Central memory CD8-positive, alpha-beta T cell (primary cell): ENCODE results near the gene INPP5A.

ENCODE experiments used
- ATAC-seq: fragments of 150-1000 bp; cut with Tn5 transposase; replicated peaks from 2 replicates; pipeline ENCODE4 v1.10.0; 2022; ENCODE audit warnings: mild to moderate bottlenecking, moderate FRiP score, moderate number of reproducible peaks; ENCODE audit not compliant: poor library complexity, severe bottlenecking; ENCODE audit errors: extremely low read depth
- DNase-seq, 2 donors: peaks; one replicate each; pipeline ENCODE4 v3.0.0; 2021; ENCODE audit warnings: low spot score in 2 of 2
- H3K27ac Mint-ChIP-seq: one replicate; pipeline ENCODE4 v1.8.0; 2022; ENCODE audit warnings: low read depth, mild to moderate bottlenecking, moderate library complexity, mixed read lengths
- H3K27me3 Mint-ChIP-seq: one replicate; pipeline ENCODE4 v1.8.0; 2022; ENCODE audit warnings: mixed read lengths
- H3K36me3 Mint-ChIP-seq: one replicate; pipeline ENCODE4 v1.8.0; 2022; ENCODE audit warnings: mild to moderate bottlenecking, moderate library complexity, mixed read lengths; ENCODE audit not compliant: insufficient read depth
- H3K4me1 Mint-ChIP-seq: one replicate; pipeline ENCODE4 v1.8.0; 2022; ENCODE audit warnings: mixed read lengths
- H3K4me3 Mint-ChIP-seq: one replicate; pipeline ENCODE4 v1.8.0; 2022; ENCODE audit warnings: mild to moderate bottlenecking, moderate library complexity, mixed read lengths
- H3K9me3 Mint-ChIP-seq: one replicate; pipeline ENCODE4 v1.8.0; 2022; ENCODE audit warnings: mixed read lengths

The INPP5A gene

DNA sequence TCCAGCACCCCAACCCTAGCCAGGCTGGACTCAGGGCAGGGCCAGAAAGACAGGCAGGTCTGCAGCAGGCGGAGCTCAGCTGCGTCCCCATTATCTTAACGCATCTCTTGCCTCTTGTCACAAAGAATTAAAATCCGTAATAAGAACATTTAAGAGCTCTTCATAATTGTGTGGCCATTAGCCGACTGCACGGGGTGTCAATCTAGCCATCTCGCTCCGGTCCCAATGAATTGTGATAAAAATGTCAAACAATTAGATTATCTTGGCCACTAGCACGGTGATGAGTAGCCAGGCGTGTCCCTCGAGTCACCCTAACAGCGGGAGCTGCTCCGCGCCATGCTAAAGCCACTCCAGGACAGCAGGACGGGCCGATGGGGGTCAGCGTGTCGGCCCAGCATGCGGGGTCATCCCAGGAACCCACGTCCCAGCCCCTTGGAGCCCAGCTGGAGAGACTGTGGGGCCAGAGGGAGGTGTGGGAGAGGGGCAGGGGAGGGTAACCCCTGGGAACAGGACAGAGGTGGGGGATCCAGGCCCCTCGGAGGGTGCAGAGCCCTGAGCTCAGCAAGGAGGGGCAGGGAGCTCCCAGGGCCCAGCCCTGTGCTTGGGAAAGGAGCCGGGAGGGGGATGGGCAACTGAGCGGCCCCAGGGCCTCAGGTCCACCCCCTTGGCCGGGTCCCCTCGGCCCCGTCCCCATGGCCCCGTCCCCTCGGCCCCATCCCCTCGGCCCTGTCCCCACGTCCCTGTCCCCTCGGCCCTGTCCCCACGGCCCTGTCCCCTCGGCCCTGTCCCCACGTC is 266.0 kb downstream of the INPP5A start:
- H3K4me3 Mint-ChIP-seq = no peak overlapping the region
- no peaks in the 10 kb centered on the region for H3K9me3 Mint-ChIP-seq
- ATAC-seq = no peak
- H3K27ac Mint-ChIP-seq = no peak overlapping the region
- no peaks in the 10 kb centered on the region for H3K36me3 Mint-ChIP-seq
- no peaks in the 10 kb centered on the region for H3K27me3 Mint-ChIP-seq
- DNase-seq = no peak
- H3K4me1 Mint-ChIP-seq = no peaks in the 10 kb centered on the region

DNA sequence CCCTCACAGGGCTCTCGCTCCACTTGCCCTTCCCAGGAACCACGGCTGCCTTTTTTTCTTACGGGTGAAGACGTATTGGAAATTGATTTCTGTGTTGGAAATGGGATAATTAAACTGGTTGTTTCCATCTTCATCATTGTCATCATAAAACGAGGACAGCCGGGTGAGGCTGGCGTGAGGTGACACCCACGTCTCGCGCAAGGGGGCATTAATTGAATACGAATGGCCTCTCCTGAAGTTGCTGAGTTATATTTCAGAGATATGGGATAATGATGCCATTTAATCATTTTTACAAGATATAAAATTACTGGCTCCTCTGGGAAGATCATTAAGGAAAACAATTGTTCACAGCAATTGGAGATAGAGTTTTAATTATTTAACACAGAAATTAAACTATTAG is 266.7 kb downstream of the INPP5A start:
- DNase-seq (no peak), ATAC-seq (no peak)
- Mint-ChIP-seq H3K36me3 (no peaks in the 10 kb centered on the region), H3K4me3 (no peak overlapping the region), H3K4me1 (no peaks in the 10 kb centered on the region), H3K9me3 (no peaks in the 10 kb centered on the region), H3K27me3 (no peaks in the 10 kb centered on the region), H3K27ac (no peak overlapping the region)

DNA sequence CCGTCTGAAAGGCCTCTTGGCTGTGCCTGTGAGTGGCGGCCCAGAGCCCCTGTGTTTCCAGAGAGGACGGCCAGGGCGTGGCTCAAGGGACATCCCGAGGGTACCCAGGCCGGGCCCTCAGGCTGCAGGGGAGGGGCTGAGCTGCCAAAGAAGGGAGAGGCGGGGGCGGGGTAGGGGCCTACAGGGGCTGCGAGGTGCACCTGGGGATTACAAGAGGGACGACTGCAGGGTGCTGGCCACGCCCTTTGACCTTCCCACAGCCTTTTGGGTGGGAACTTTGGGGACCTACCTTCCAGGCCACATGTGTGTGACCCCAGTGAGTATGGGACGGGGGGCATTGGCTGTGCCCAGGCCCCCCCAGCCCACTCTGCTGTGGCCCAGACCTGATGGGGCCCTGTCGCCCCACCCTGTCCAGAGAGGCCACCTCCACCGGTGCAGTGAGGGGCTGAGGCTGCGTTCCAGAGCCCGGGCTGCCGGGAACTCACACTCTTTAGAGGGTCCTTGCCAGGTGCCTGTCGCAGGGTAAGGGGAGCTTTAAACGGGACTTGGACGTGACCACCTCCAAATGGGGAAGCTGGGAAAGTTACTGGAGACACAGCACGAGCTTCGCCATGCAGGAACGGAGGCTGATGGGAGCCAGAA is 267.3 kb downstream of the INPP5A start:
- H3K36me3 Mint-ChIP-seq = no peaks in the 10 kb centered on the region
- no peak for DNase-seq
- no peaks in the 10 kb centered on the region for H3K27me3 Mint-ChIP-seq
- H3K4me3 Mint-ChIP-seq = no peak overlapping the region
- no peak for ATAC-seq
- no peaks in the 10 kb centered on the region for H3K9me3 Mint-ChIP-seq
- no peaks in the 10 kb centered on the region for H3K4me1 Mint-ChIP-seq
- no peak overlapping the region for H3K27ac Mint-ChIP-seq

- Mint-ChIP-seq H3K4me3 (no peak overlapping the region), H3K27me3 (no peaks in the 10 kb centered on the region), H3K27ac (no peak overlapping the region), H3K36me3 (no peaks in the 10 kb centered on the region), H3K9me3 (no peaks in the 10 kb centered on the region), H3K4me1 (no peaks in the 10 kb centered on the region)
- DNase-seq (no peak), ATAC-seq (no peak)
Observed at GRCh38 chr10:132805599-132805998, 268.0 kb downstream of the INPP5A start.

- H3K9me3 Mint-ChIP-seq = no peaks in the 10 kb centered on the region
- DNase-seq (no peak), ATAC-seq (no peak)
- no peaks in the 10 kb centered on the region for H3K4me1 Mint-ChIP-seq
- no peak overlapping the region for H3K4me3 Mint-ChIP-seq
- H3K27ac Mint-ChIP-seq = no peak overlapping the region
- no peaks in the 10 kb centered on the region for H3K27me3 Mint-ChIP-seq
- no peaks in the 10 kb centered on the region for H3K36me3 Mint-ChIP-seq
Observed at GRCh38 chr10:132806110-132806509, 268.5 kb downstream of the INPP5A start.

DNA sequence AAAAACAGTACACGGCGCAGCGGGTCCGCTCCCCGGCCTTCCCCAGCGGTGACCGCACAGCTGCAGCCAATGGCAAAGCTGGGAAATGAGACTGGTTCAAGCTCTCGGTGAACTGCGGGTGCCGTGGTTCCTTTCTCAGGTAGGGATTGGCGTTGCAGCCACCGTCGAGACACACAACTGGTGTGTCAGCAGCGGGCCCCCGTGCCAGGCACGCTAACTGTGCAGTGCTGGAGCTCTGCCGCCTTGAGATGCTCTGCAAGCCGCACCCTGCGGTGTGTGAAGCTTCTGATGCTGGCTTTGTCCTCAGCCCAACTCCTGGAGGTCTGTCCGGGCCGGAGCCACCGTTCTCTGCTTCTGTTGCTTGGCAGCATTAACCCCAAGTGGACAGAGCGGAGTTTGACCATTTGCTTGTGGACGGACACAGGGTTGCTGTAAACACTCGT is 269.0 kb downstream of the INPP5A start:
- no peaks in the 10 kb centered on the region for H3K9me3 Mint-ChIP-seq
- DNase-seq (no peak), ATAC-seq (no peak)
- H3K36me3 Mint-ChIP-seq = no peaks in the 10 kb centered on the region
- no peaks in the 10 kb centered on the region for H3K27me3 Mint-ChIP-seq
- H3K4me1 Mint-ChIP-seq = no peaks in the 10 kb centered on the region
- H3K4me3 Mint-ChIP-seq = no peak overlapping the region
- H3K27ac Mint-ChIP-seq = no peak overlapping the region

DNA sequence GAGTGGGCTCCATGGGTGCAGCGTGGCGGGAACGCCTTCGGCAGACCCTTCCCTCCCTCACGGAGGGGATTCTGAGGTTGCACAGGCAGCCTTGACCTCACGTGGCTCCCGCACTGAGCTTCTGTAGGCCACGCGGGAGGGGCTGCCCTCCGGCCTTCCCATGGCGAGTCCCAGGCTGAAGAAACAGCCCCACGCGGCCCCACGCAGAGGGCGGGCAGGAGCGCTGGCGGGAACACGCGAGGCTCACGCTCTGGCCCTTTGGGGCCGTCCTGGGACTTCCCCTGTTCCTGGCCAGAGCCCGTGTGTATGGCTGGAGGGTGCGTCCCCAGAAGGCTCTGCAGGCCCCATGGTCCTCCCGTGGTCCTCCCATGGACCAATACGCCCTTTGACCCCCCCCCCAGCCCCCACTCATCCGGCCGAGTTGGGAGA is 270.0 kb downstream of the INPP5A start:
- no peak for ATAC-seq
- Mint-ChIP-seq H3K9me3 (no peaks in the 10 kb centered on the region), H3K27ac (no peak overlapping the region), H3K27me3 (no peaks in the 10 kb centered on the region), H3K4me3 (no peak overlapping the region), H3K4me1 (no peaks in the 10 kb centered on the region), H3K36me3 (no peaks in the 10 kb centered on the region)
- DNase-seq = no peak

GRCh38 chr10:132808383-132809231 is 271.0 kb downstream of the INPP5A start:
- Mint-ChIP-seq H3K27ac (no peak overlapping the region), H3K9me3 (no peaks in the 10 kb centered on the region), H3K4me1 (no peaks in the 10 kb centered on the region), H3K4me3 (no peak overlapping the region), H3K36me3 (no peaks in the 10 kb centered on the region), H3K27me3 (no peaks in the 10 kb centered on the region)
- no peak for DNase-seq
- no peak for ATAC-seq

GRCh38 chr10:132809232-132810140 is 271.9 kb downstream of the INPP5A start:
- H3K27me3 Mint-ChIP-seq = no peaks in the 10 kb centered on the region
- no peak overlapping the region for H3K4me3 Mint-ChIP-seq
- H3K9me3 Mint-ChIP-seq = no peaks in the 10 kb centered on the region
- DNase-seq (no peak), ATAC-seq (no peak)
- H3K36me3 Mint-ChIP-seq = no peaks in the 10 kb centered on the region
- H3K4me1 Mint-ChIP-seq = no peaks in the 10 kb centered on the region
- H3K27ac Mint-ChIP-seq = no peak overlapping the region

- Mint-ChIP-seq H3K4me3 (no peak overlapping the region), H3K36me3 (no peaks in the 10 kb centered on the region), H3K27ac (no peak overlapping the region), H3K4me1 (no peaks in the 10 kb centered on the region), H3K27me3 (peaks cover 1% of the 10 kb centered on the region), H3K9me3 (no peaks in the 10 kb centered on the region)
- no peak for ATAC-seq
- DNase-seq = no peak
Observed at GRCh38 chr10:132810141-132810806, 272.7 kb downstream of the INPP5A start.

- no peaks in the 10 kb centered on the region for H3K36me3 Mint-ChIP-seq
- H3K4me1 Mint-ChIP-seq = no peaks in the 10 kb centered on the region
- H3K27me3 Mint-ChIP-seq = peaks cover 6% of the 10 kb centered on the region
- ATAC-seq (no peak), DNase-seq (no peak)
- no peaks in the 10 kb centered on the region for H3K9me3 Mint-ChIP-seq
- H3K4me3 Mint-ChIP-seq = no peak overlapping the region
- H3K27ac Mint-ChIP-seq = no peak overlapping the region
Observed at GRCh38 chr10:132810807-132811700, 273.5 kb downstream of the INPP5A start.
